ACC112 (cell line): ENCODE measurements around the gene HOXB6.

Source experiments
- H2AFZ ChIP-seq: fragments of 200-600 bp; sonication (generic); one replicate; pipeline ENCODE4 v1.6.0; 2017; ENCODE audit warnings: antibody characterized with exemption, low read length; ENCODE audit not compliant: unreplicated experiment
- H3K27ac ChIP-seq: fragments of 200-600 bp; sonication (generic); 2 replicates; pipeline ENCODE4 v1.5.1; 2014; ENCODE audit warnings: low read depth, mild to moderate bottlenecking, antibody characterized with exemption, low read length, moderate library complexity
- H3K27me3 ChIP-seq: fragments of 200-600 bp; sonication (generic); 2 replicates; pipeline ENCODE4 v1.6.1; 2014; ENCODE audit warnings: mild to moderate bottlenecking, antibody characterized with exemption, low read length, moderate library complexity, mixed read lengths; ENCODE audit not compliant: insufficient read depth
- H3K36me3 ChIP-seq: fragments of 200-600 bp; sonication (generic); 2 replicates; pipeline ENCODE4 v1.6.1; 2016; ENCODE audit warnings: mild to moderate bottlenecking, antibody characterized with exemption, low read length, moderate library complexity, mixed read lengths; ENCODE audit not compliant: insufficient read depth
- H3K4me1 ChIP-seq: fragments of 200-600 bp; sonication (generic); one replicate; pipeline ENCODE4 v1.6.1; 2016; ENCODE audit warnings: low read length, mixed read lengths; ENCODE audit not compliant: insufficient read depth, unreplicated experiment, control insufficient read depth
- H3K4me3 ChIP-seq: fragments of 200-600 bp; sonication (generic); 2 replicates; pipeline ENCODE4 v1.5.1; 2014; ENCODE audit warnings: mild to moderate bottlenecking, low read depth, low read length
- H3K79me2 ChIP-seq: fragments of 200-600 bp; sonication (generic); one replicate; pipeline ENCODE4 v1.6.0; 2016; ENCODE audit warnings: low read length; ENCODE audit not compliant: control insufficient read depth, unreplicated experiment, insufficient read depth

Gene HOXB6

DNA sequence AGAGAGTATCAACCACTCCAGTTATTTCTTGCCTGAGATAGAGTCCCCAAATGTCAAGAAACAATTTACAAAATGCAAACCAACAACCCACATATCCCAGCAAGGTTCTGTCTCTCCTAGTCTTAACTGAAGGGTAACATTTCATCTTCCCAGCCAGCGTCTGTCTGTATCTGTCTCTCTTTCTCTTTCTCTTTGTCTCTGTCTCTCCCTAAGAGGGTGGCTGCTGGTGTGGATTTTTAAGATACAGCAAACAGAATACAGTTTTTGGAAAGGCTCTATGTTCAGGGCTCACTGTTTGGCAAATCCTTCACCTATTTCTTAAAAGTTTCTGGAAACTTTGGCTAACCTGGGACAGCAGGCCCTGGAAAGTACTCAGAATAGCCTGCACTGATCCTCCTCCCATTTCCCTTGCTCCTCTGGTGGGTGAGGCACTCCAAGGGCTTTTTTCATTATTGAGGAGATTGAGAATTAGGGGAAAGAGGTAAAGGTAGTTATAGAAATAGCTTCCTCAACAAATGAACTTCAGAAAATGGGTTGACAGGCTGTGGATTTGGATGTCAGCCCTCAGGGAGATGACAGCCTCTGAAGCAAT lies 32.9 kb downstream of the HOXB6 start:
- H3K36me3 ChIP-seq = no peaks in the 10 kb centered on the region
- H3K27me3 ChIP-seq = peaks cover 100% of the 10 kb centered on the region
- H3K79me2 ChIP-seq = no peaks in the 10 kb centered on the region
- no peak overlapping the region for H2AFZ ChIP-seq
- no peak overlapping the region for H3K4me3 ChIP-seq
- no peaks in the 10 kb centered on the region for H3K4me1 ChIP-seq
- no peak overlapping the region for H3K27ac ChIP-seq

GRCh38 chr17:48571024-48571818 lies 33.6 kb downstream of the HOXB6 start:
- Histone ChIP-seq H3K79me2 (no peaks in the 10 kb centered on the region), H2AFZ (no peak overlapping the region), H3K4me3 (no peak overlapping the region; the same call in 1 of the 2 replicates), H3K4me1 (no peaks in the 10 kb centered on the region), H3K36me3 (no peaks in the 10 kb centered on the region), H3K27ac (no peak overlapping the region), H3K27me3 (peaks cover 100% of the 10 kb centered on the region)

GRCh38 chr17:48570325-48571023 lies 34.3 kb downstream of the HOXB6 start:
- H3K4me3 ChIP-seq = no peak overlapping the region; the same call in 1 of the 2 replicates
- no peaks in the 10 kb centered on the region for H3K79me2 ChIP-seq
- H2AFZ ChIP-seq = no peak overlapping the region
- H3K36me3 ChIP-seq = no peaks in the 10 kb centered on the region
- no peaks in the 10 kb centered on the region for H3K4me1 ChIP-seq
- no peak overlapping the region for H3K27ac ChIP-seq
- H3K27me3 ChIP-seq = peaks cover 100% of the 10 kb centered on the region

DNA sequence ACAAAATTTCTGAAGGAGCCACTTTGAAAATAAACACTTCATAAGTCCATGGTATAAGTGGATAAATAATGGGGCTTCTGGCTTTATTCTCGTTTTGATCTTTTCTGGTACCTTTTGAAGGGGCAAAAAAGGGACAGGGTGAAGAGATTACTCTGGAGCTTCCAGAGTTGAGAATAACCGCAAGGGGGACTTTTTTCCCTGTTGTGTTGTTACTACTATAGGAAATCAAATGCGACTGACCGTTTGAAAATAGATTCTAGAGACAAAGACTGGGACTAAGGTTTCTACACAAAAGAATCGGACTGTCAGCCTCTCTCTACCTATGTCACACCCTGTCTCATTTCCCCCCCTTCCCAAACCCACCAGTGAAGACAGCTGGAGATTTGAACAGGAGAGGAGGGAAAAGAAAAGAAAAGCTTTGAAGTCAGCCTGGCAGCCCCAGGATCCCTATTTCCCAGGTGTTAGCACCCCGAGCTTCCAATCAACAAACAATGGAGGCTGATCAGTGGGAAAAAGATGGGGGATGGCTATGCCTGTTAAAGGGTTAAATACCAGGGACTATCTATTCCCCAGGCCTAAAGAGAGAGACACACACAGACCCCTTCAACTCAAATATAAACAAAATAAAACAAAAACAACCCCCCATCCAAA lies 35.0 kb downstream of the HOXB6 start:
- Histone ChIP-seq H3K27ac (no peak overlapping the region), H3K4me3 (no peak overlapping the region), H3K27me3 (peaks cover 100% of the 10 kb centered on the region), H3K36me3 (no peaks in the 10 kb centered on the region), H2AFZ (no peak overlapping the region), H3K4me1 (no peaks in the 10 kb centered on the region), H3K79me2 (no peaks in the 10 kb centered on the region)

- no peaks in the 10 kb centered on the region for H3K79me2 ChIP-seq
- no peaks in the 10 kb centered on the region for H3K4me1 ChIP-seq
- H3K4me3 ChIP-seq = no peak overlapping the region
- H3K36me3 ChIP-seq = no peaks in the 10 kb centered on the region
- no peak overlapping the region for H2AFZ ChIP-seq
- H3K27ac ChIP-seq = no peak overlapping the region
- H3K27me3 ChIP-seq = peaks cover 100% of the 10 kb centered on the region
Observed at GRCh38 chr17:48569240-48569582, 35.6 kb downstream of the HOXB6 start.

- no peak overlapping the region for H3K4me3 ChIP-seq
- H3K36me3 ChIP-seq = no peaks in the 10 kb centered on the region
- no peak overlapping the region for H3K27ac ChIP-seq
- H2AFZ ChIP-seq = no peak overlapping the region
- peaks cover 100% of the 10 kb centered on the region for H3K27me3 ChIP-seq
- H3K79me2 ChIP-seq = no peaks in the 10 kb centered on the region
- no peaks in the 10 kb centered on the region for H3K4me1 ChIP-seq
Observed at GRCh38 chr17:48568499-48569239, 36.1 kb downstream of the HOXB6 start.

DNA sequence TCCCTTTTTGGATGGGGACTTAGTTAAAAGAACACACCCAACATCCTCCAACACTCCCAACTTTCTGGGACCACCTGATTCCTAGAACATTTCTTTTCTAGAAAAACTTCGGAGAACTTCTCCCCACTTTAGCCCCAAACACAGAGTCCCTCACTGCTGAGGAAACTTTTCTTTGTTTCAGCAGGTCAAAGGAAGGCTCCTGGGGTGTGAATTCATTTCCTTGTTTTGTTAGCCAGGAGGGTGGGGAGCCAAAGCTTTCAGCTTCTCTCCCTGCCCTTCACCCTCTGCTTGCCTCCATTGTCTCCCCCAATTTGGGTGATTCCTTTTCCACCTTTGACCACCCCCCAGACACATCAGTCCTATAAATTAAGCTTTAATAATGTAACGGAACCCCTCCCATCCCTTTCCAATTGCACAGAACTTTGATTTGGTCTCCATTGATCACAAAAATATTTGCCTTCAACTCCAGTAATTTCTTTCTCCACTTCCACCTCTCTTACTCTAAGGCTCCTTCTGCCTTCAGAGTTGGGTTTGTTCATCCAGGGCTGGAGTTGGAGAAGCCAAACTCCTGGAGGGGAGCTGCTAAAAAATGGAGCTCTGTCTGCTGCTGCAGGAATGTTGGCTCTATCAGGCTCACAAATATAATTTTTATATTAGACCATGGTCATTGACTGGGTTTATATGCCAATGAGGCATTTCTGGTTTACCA lies 37.0 kb downstream of the HOXB6 start:
- Histone ChIP-seq H3K27me3 (peaks cover 100% of the 10 kb centered on the region), H3K27ac (no peak overlapping the region), H3K4me3 (no peak overlapping the region), H3K4me1 (no peaks in the 10 kb centered on the region), H3K79me2 (no peaks in the 10 kb centered on the region), H2AFZ (no peak overlapping the region), H3K36me3 (no peaks in the 10 kb centered on the region)

DNA sequence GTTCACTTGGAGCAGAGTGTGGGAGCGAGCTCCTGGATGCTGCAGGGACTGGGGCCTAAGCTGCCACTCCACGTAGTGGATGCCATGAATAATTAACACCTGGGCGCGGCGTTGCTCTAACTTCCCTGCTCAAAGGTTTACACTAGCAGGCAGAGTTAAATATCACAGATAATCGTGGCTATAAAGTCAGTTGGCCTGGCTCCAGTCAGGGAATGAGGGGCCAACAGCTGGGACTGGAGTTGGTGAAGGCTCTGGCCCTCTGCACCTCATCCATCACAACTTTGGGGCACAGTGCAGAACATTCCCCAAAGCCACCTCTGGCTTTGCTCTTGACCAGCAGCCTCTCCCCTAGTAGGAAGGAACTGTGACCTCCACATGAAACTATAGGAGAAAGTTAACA lies 37.6 kb downstream of the HOXB6 start:
- H3K36me3 ChIP-seq = no peaks in the 10 kb centered on the region
- peaks cover 100% of the 10 kb centered on the region for H3K27me3 ChIP-seq
- H3K4me3 ChIP-seq = no peak overlapping the region
- H3K27ac ChIP-seq = no peak overlapping the region
- no peak overlapping the region for H2AFZ ChIP-seq
- no peaks in the 10 kb centered on the region for H3K79me2 ChIP-seq
- no peaks in the 10 kb centered on the region for H3K4me1 ChIP-seq

GRCh38 chr17:48566717-48567116 lies 38.1 kb downstream of the HOXB6 start:
- Histone ChIP-seq H3K4me1 (no peaks in the 10 kb centered on the region), H3K27ac (no peak overlapping the region), H2AFZ (no peak overlapping the region), H3K4me3 (no peak overlapping the region), H3K36me3 (no peaks in the 10 kb centered on the region), H3K27me3 (peaks cover 100% of the 10 kb centered on the region), H3K79me2 (no peaks in the 10 kb centered on the region)
